ENCODE data around the gene ASTN2.

ASTN2 gene

DNA sequence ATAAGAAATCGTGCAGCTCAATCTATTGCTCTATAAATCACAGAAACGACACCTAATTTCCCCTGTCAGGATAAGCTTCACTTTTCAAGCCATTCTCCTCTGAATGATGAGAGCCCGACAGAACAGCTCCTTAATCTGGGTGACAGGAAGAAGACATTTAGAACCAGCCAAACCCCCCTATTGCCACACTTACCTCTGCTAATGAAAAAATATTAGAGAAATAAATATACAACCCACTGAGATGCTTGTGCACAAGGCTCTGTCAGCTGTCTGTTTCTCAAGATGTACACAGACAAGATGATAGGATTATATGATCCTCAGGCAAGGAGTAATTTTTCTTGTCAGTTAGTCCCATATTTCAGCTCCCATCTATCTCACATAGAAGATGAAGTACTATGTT, 785.2 kb downstream of the ASTN2 start:
- DNase-seq (ENCODE audit: low spot score) = no peak

DNA sequence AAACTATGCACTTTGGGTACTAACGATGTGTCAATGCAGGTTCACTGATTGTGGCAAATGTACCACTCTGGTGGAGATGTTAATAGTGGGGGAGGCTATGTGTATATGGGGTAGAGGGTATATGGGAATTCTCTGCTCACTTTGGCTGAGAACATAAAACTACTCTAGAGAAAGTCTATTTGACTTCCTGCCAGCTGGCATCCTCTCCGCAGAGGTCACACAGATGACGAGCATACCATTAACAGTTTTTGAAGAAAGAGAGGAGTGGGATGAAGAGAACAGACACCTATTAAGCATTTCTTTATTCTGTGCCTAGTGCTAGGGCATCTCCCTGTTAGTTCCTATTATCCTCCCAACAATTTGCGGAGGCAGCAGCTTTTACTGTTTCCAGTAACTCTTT, 786.1 kb downstream of the ASTN2 start:
- DNase-seq (ENCODE audit: low spot score) = no peak

DNA sequence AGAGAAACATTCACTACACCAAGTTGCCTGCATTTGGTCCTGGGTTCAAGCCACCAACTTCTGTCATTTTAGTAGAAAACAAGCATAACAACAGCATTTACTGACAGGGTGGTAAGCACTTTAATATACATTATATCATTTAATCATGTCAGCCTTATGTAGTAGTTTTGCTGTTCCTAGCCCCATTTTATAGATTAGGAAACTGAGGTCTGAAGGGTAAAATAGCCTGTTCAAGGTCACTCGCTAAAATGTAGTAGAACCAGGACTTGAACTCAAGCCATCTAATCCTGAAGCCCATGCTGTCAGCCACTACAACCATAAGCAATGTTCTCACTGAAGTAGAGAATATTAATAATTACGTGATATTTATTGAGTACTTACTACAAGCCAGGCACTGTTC, 787.4 kb downstream of the ASTN2 start:
- DNase-seq (ENCODE audit: low spot score) = no peak

DNA sequence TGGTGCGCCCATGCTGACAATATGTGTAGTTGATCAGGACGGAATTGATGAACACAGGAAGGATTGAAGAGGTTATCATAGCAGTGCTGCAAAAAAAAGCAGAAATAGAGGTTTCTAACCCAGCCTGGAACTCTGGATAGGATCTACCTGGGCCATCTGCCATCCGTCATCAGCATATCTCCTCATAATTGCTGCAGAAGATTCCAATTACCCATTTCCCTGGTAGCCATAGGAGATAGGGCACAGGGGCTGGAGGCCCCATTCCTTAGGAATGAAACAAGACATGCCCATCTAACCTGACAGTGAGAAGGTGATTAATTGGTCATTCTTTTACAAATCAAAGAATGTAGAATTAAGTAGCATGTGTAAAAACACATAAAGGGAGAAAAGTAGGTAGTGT, 788.1 kb downstream of the ASTN2 start:
- no peak for DNase-seq (ENCODE audit: low spot score)

DNA sequence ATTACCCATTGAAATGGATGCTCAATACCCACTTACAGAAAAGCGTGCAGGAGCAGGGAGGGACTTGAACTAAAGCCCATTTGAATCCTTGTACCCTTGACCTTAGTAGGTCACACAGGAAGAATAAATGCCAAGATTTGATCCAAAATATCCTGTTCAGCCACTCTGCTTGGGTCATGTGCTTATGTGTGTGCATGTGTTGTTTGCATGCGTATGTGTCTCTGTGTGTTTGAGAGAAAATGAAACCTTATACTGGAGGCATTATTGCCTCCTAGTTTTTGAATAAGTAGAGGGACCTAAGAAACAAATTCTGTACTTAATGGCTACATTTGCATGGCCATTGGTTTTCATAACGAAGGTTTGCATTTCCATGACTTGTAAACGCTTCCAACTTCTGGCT, 791.1 kb downstream of the ASTN2 start:
- no peak for DNase-seq (ENCODE audit: low spot score)

DNA sequence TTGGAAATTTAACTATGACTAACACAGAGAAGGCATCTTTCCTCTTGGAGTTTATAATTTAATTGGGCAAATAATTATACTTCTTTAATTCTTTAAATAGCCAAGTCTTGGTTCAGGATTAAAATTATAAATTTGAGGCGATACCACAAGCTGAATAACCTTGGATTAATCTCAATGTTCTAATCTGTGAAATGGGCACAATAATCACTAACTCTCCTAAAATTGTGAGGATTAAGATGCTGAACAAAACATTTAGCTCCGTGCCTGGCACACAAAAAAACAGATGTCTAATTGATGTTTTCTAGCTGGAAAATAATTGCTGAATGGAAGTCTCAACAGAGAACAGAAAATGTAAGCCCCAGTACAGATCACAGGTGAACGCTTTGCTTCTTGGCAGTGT, 797.5 kb downstream of the ASTN2 start:
- no peak for DNase-seq (ENCODE audit: low spot score)

DNA sequence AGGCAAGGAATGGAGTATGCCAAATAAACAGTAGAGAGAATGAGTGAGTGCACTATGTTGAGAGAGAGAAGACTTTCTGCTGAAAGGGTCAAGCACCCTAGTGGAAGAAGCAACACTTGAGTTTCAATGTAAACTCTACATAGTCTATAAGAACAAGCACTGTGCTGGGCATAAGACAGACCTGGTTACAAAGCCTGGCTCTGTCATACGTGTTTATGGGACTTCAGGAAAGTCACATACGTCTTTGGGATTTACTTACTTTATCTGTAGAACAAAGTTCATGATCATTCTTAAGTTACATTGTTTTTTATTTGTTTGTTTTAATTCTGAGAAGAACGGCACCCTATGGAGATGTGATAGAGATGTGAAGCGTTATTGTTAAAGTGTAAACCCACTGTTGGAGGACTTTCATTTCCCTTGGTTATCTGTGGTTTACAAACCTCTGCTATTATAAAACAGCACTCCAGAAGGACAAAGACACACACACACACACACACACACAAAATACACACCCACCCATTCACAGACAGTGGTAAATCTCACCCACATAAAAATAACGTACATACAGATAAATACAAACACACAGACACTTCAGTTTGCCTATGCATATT, 798.4 kb downstream of the ASTN2 start:
- DNase-seq (ENCODE audit: low spot score) = no peak

DNA sequence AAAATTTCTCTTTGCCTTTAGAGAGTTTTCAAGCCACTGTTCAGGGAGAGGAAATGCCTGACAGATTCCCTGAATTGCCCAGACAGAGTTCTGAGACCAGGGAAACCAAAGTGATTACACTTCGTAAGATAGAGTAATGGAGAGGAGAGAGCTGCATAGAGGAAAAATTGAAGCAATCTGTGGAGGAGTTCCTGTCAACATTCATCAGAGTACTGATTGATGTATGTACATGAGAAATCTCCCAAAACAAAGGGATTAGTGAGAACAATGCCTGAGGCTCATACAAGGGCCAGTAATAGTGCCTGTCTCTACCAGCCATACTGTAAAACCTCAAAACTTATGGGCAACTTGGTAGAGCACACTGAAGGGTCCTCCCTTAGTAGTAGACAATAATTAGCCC, 806.8 kb downstream of the ASTN2 start:
- DNase-seq (ENCODE audit: low spot score) = no peak

DNA sequence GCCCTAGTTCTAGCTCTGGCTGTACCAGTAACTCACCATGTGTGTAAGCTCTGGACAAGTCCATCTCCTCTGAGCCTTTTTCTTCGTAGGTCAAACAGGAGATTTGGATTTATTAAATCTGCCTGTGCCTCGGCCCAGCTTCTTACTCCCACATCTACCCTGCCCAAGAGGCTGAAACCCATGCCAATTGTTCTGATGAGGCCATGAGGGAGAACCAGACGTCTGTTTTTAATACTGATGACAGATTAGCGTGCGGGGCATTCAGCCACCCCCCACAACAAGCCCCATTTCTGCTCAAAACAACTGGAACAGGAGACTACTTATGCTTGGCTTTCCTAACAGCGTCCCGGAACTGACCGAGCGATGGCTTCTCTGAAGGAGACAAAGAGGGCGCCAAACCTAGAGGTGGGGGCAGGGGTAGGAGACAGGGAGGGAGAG, 808.9 kb downstream of the ASTN2 start:
- no peak for DNase-seq (ENCODE audit: low spot score)

DNA sequence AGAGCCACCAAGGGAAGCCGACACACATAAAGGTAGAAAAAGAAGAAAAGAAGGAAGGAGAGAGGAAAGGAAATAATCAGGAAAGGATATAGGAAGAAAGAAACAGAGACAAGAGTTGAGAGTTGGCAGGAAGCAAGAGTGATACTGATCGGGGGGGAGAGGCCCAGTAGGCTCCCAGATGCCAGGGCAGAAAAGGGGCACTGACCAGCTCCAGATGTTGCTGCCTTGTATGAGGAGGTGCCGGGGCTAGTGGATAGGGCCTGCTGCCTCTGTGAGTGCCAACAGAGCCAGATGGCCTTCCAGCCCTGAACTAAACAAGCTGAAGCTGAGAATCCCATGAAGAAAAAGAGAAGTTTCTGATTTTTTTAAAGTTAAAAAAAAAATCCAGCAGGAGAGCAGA, 809.8 kb downstream of the ASTN2 start:
- DNase-seq (ENCODE audit: low spot score) = no peak

DNA sequence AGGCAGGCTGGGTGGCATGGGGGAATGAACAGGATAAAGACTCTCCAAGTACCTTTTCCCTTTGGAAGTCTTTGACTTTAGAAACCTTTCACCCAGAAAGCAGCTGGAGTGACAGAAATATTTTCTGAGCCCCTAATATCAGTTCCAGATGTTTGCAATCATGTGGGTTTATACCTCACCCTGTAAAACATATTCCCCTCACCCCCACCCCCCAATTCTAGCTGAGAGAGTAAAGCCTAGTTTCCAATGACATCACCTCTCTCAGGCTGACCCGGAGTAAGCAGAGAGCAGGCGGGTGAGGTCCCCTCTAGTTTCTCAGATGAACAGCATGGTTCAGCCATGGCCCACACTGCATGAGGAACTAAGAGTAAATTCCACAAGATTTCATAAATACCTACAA, 810.6 kb downstream of the ASTN2 start:
- DNase-seq (ENCODE audit: low spot score) = no peak

DNA sequence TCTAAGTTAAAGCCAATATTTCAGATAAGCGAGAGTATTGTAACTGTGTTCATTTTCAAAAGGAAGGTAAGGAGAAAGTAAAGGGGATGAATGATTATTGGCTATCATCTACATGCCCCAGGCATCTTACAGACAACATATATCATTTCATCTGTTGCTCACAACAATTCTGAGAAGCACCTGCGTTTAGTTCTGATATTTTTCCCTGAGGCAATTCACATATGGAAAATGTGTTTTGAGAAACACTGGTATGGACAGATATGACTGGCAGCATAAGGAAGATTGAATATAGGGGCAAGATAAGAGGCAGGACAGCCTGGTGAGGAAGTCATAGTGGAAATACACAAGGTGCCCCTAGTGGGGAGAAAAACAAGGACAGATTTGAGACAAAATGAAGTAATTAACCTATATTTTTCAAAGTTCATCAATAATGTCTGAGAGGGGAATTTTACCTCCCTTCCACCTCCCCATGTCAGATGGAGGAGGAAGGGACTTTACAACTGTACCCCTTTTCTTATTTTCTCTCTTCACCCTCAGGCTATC, 815.4 kb downstream of the ASTN2 start:
- DNase-seq (ENCODE audit: low spot score) = no peak

DNA sequence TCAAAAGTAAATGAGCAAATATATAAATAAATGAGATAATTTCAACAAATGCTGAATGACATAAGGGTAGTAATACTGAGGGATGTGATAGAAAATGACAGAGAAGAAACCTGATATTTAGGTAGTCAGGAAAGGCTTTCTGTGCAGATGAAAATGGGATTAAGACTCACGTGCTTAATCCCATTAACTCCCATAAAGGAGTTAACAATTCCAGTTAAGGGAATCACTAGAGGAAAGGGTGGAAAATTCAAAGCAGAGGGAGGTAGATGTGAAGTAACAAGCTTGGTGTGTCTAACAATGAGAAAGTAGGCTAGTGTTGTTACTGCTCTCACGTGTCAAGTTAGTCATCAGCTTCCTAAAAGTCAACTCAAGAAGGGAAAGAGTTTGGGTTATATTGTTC, 818.2 kb downstream of the ASTN2 start:
- no peak for DNase-seq (ENCODE audit: low spot score)

DNA sequence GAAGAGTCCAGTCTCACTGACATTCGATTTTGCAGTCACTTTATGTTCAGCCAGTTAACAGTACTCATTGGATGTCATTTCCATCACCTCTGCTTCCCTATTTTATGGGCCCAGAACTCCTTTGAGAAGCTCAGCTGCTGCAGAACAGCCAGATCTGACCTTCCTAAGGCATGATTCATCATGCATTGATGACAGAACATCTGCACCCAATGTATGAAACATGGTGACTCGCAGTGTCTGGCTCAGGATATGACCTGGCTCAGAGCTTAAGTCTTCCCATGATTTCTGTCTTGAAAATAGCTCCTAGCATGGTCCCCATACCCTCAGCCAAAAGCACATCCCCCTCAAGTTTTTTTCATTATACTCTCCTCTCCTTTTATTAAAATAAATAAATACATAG, 820.3 kb downstream of the ASTN2 start:
- no peak for DNase-seq (ENCODE audit: low spot score)

DNA sequence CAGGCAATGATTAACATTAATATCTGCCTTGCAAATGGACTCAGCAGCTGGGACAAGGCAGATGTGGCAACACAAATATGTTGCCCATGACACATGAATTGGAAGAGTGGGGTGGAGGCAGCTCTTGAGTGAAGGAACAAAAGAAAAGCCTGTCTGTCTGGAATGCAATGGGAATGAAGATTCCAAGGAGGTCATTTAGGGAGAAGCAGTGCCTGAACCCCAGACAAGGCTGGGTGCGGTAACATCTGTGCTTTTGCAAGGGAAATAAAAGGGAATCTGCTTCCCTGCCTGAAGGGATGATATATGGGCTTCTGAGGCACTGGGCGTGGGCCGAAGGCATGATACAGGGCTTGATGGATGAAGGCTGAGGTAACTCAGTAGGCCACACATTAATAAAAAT, 821.9 kb downstream of the ASTN2 start:
- DNase-seq (ENCODE audit: low spot score) = no peak

DNA sequence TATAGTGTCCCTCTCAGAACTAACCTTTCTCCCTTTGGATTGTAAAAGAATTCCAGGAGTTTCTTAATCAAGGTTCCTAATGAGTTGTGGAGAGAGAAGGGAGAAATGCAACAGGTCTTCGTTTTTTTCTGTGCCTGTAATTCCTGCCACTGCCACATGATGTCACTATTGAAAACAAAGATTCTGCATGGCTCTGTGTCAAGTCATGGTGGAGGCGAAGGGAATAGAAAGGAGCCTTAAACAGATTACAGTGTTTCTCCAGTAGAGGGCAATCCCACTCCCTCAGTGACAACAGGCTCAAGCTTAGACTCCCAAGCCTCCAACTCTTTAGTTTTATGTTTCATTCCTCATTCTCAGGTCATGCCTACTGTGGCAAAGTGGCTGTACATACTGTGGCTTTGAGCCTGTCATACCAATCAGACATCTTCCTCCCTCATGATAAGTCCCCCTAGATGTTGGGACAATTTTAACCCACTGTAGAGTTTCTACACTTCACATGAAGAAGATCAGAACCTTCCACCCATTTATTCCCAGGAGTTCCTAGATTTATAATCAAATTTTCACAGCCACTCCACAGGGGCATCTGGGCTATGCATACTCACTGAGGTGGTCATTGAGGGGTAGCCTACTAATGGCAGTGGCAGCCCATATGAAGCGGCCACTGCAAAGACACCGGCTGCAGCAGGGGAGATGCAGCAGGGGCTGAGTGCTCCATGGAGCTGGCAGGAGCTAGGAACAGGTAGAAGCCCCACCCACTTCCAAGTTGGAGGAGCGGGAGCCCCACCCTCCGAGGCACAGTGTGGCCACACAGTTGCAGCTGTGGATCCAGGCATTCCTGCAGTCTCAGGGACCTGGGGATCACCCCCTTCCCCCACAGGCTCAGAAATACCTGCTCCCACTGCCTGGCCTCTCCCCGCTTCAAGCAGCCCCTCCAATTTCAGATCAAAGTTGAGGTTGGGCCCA, 825.2 kb downstream of the ASTN2 start:
- DNase-seq (ENCODE audit: low spot score) = peak; percentile 56

DNA sequence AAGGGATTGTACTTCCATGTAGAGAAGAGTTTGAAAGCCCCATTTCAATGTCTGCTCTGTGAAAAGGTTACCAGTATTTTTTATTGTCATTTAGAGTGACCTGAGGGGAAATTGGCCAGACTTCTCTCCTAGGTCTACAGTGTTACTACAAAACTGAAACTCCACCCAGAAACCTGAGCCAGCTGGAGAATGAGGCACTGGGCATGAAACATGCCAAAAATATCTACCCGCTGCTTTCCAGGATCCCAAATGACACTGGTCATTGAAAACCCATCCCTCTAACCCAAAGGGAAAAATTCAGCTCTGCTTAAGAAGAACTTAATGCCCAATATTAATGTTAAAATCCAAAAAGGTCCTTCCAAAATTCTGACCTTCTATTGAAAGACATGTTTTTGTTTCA, 826.9 kb downstream of the ASTN2 start:
- no peak for DNase-seq (ENCODE audit: low spot score)

DNA sequence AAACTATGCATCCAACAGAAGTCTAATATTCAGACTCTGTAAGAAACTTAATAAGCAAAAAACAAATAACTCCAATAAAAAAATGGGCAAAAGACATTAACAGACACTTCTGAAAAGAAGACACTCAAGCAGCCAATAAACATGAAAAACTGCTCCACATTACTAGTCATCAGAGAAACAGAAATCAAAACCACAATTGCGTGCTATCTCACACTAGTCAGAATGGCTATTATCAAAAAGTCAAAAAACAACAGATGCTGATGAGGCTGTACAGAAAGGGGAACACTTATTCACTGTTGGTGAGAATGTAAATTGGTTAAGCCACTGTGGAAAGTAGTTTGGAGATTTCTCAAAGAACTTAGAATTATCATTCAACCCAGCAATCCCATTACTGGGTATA, 829.0 kb downstream of the ASTN2 start:
- DNase-seq (ENCODE audit: low spot score) = no peak

DNA sequence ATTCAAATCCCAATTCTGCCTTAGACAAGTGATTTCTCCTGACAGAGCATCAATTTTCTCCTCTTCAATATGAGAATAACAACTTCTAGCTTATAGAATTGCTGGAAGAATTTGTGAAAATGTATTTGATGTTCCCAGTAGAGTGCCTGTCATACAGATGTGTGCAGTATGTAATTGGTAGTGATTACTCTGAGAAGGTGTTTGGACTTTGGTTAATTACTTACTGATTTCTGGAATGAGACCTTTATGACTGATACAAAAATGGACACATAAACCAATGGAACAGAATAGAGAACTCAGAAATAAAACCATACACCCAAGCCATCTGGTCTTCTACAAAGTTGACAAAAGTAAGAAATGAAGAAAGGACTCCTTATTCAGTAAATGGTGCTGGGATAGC, 829.7 kb downstream of the ASTN2 start:
- no peak for DNase-seq (ENCODE audit: low spot score)

DNA sequence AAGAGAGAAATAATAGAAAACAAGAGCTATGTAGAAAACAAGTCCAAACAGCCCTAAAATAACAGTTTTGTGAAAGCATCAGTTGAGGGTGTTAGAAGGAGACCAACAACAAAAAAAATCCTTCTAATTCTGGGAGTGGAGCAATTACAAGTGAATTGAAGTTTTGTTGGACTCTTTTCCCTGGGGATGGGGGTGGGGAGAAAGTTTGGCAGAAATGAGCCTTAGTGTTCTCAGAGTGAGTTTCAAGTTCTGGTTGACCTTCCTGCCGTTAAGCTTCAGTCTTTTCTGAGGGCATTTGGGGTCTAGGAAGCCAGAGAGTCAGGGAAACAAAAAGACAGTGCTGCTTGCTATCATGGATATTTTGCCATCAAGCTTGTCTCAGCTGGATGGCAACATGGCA, 834.0 kb downstream of the ASTN2 start:
- no peak for DNase-seq (ENCODE audit: low spot score)

DNA sequence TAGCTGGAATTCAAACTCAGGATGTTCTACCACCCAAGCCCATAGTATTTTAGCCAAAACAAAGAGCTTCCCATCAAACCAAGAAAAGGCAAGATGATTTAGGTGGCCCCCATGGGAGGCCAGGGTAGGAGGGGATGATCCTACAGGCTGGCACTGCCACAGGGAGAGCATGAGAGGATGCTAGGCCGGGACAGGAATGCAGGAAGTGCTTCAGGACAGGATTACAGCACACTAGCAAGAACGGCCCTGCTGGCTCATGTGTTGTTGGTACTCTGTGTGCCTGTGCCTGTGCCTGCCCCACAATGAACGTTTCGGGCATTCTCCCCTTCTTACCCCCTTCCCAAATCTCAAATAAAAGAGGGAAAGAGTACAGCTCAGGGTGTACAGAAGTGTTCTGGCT, 838.5 kb downstream of the ASTN2 start:
- no peak for DNase-seq (ENCODE audit: low spot score)

DNA sequence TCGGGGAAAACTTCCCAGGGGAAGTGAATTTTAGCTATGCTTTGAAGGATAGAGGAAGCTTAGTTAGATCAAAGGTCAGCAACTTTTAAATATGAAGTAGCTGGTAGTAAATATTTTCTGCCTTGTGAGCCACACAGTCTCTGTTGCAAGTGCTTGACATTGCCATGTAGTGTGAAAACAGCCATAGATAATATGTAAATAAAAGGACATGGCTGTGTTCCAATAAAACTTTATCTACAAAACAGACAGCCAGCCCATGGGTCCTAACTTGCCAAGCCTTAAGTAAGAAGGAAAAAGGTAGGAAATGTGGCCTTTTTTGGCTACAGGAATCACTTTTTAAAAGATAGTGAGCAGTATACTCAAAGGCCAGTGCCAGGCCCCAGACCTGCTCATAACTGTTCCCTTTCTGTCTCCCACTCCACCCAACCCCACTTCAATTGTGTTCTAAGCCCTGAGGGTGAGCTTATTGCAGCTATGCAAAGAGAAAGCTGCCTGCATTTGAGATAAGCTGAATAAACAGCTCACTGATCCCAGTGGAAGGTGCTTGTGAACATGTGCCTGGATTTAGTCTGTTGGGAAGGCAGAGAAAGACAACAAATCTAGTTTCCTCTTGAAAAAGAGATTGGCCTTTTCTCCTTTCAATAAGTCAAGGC, 840.7 kb downstream of the ASTN2 start:
- DNase-seq (ENCODE audit: low spot score) = peak; percentile 47
